HepG2 (cell line): ENCODE measurements around the gene TBX15. TPM values are rescaled to one million over a fixed set of nuclear protein-coding genes. Genes with fewer than 3 reads are reported as not detected.

Source experiments
- GATA4 ChIP-seq: sonication (generic); IDR thresholded peaks from 2 replicates; pipeline ENCODE4 v1.6.1; 2016; ENCODE audit warnings: antibody characterized with exemption, low read depth, borderline replicate concordance
- GATAD2A ChIP-seq: IDR thresholded peaks from 2 replicates; pipeline ENCODE4 v1.6.1; 2016
- HOXA9 ChIP-seq: sonication (generic); formaldehyde crosslinking; IDR thresholded peaks from 2 replicates; pipeline ENCODE4 v1.8.1; 2022; ENCODE audit warnings: missing genetic modification reagents, mild to moderate bottlenecking, moderate library complexity, borderline replicate concordance
- JDP2 ChIP-seq: sonication (generic); formaldehyde crosslinking; IDR thresholded peaks from 2 replicates; pipeline ENCODE4 v1.8.1; 2022; ENCODE audit warnings: missing genetic modification reagents, borderline replicate concordance
- KLF11 ChIP-seq: IDR thresholded peaks from 2 replicates; pipeline ENCODE4 v1.6.1; 2016; ENCODE audit warnings: missing compliant biosample characterization
- KLF12 ChIP-seq: sonication (generic); formaldehyde crosslinking; IDR thresholded peaks from 2 replicates; pipeline ENCODE4 v1.4.0; 2020; ENCODE audit warnings: missing genetic modification reagents, borderline replicate concordance
- MTA3 ChIP-seq: sonication (generic); formaldehyde crosslinking; IDR thresholded peaks from 2 replicates; pipeline ENCODE4 v1.4.0; 2020; ENCODE audit warnings: missing genetic modification reagents
- NPAS2 ChIP-seq: sonication (generic); formaldehyde crosslinking; IDR thresholded peaks from 2 replicates; pipeline ENCODE4 v1.8.0; 2022; ENCODE audit warnings: mild to moderate bottlenecking, missing genetic modification reagents, borderline replicate concordance
- PHB2 ChIP-seq: fragments of 450-650 bp; IDR thresholded peaks from 2 replicates; pipeline ENCODE4 v1.6.1; 2018; ENCODE audit not compliant: partially characterized antibody
- PHF21A ChIP-seq: sonication (generic); formaldehyde crosslinking; IDR thresholded peaks from 2 replicates; pipeline ENCODE4 v1.5.0; 2020; ENCODE audit warnings: mild to moderate bottlenecking, missing genetic modification reagents
- PRPF4 ChIP-seq: fragments of 200-400 bp; formaldehyde crosslinking; IDR thresholded peaks from 2 replicates; pipeline ENCODE4 v1.6.1; 2016; ENCODE audit warnings: low read length, low read depth; ENCODE audit not compliant: poor library complexity, severe bottlenecking
- ZBTB3 ChIP-seq: sonication (generic); formaldehyde crosslinking; IDR thresholded peaks from 2 replicates; pipeline ENCODE4 v1.4.0; 2020; ENCODE audit warnings: low read depth, mild to moderate bottlenecking, moderate library complexity, missing genetic modification reagents, borderline replicate concordance
- ZFYVE20 ChIP-seq: sonication (generic); formaldehyde crosslinking; IDR thresholded peaks from 2 replicates; pipeline ENCODE4 v1.8.0; 2023; ENCODE audit warnings: low read depth, mild to moderate bottlenecking, moderate library complexity, missing genetic modification reagents, borderline replicate concordance
- ZNF264 ChIP-seq: sonication (generic); formaldehyde crosslinking; IDR thresholded peaks from 2 replicates; pipeline ENCODE4 v1.4.0; 2020; ENCODE audit warnings: missing genetic modification reagents
- ZNF326 ChIP-seq: sonication (generic); formaldehyde crosslinking; IDR thresholded peaks from 2 replicates; pipeline ENCODE4 v1.4.0; 2020; ENCODE audit warnings: missing genetic modification reagents, borderline replicate concordance
- ZNF564 ChIP-seq: sonication (generic); formaldehyde crosslinking; IDR thresholded peaks from 2 replicates; pipeline ENCODE4 v1.8.1; 2023; ENCODE audit warnings: mild to moderate bottlenecking, missing genetic modification reagents
- polyA plus RNA-seq, 8 experiments: library from polyadenylated mRNA; depleted of rRNA in 3 of 8; stranded (reverse) in 7 of 8; unstranded in 1 of 8; fragments of >200 nt; fragmentation: Illumina TruSeq in 4 of 8; extraction: Trizol in 4 of 8; gene quantifications; 2 replicates each; pipeline versions ENCODE4 v1.2.1 to v1.2.3, GENCODE V29; 2011 to 2016; ENCODE audit warnings: low read depth in 4 of 8, missing spikeins in 1 of 8, mixed read lengths in 1 of 8; ENCODE audit not compliant: insufficient read depth in 1 of 8
- total RNA-seq, 5 experiments: library from RNA; depleted of rRNA; stranded (reverse); fragments of >200 nt; fragmentation: Illumina TruSeq; extraction: Trizol; gene quantifications; 2 replicates each; pipeline ENCODE4 v1.2.3, GENCODE V29; 2016; ENCODE audit warnings: low read depth in 1 of 5
- TF ChIP-seq, protein P1 (sequence below): sonication (generic); formaldehyde crosslinking; IDR thresholded peaks from 2 replicates; pipeline ENCODE4 v1.5.0; 2020; ENCODE audit warnings: missing genetic modification reagents
- TF ChIP-seq, protein P2 (sequence below): sonication (generic); formaldehyde crosslinking; conservative IDR thresholded peaks from 2 replicates; pipeline ENCODE4 v1.4.0; 2020; ENCODE audit warnings: missing genetic modification reagents
- TF ChIP-seq, protein P3 (sequence below): sonication (generic); formaldehyde crosslinking; IDR thresholded peaks from 2 replicates; pipeline ENCODE4 v1.5.0; 2020; ENCODE audit warnings: missing genetic modification reagents
- TF ChIP-seq, protein P4 (sequence below): sonication (generic); formaldehyde crosslinking; IDR thresholded peaks from 2 replicates; pipeline ENCODE4 v1.4.0; 2020; ENCODE audit warnings: mild to moderate bottlenecking, missing genetic modification reagents
- TF ChIP-seq, protein P5 (sequence below): sonication (generic); formaldehyde crosslinking; IDR thresholded peaks from 2 replicates; pipeline ENCODE4 v1.5.0; 2020; ENCODE audit warnings: mild to moderate bottlenecking, missing genetic modification reagents, moderate library complexity

Gene TBX15
- total and polyA plus RNA-seq, 2 of the 13 experiments (the other 11 are each of a cell fraction or from before 2014, with no cell fraction given) = 0.42 to 1.9 TPM

DNA sequence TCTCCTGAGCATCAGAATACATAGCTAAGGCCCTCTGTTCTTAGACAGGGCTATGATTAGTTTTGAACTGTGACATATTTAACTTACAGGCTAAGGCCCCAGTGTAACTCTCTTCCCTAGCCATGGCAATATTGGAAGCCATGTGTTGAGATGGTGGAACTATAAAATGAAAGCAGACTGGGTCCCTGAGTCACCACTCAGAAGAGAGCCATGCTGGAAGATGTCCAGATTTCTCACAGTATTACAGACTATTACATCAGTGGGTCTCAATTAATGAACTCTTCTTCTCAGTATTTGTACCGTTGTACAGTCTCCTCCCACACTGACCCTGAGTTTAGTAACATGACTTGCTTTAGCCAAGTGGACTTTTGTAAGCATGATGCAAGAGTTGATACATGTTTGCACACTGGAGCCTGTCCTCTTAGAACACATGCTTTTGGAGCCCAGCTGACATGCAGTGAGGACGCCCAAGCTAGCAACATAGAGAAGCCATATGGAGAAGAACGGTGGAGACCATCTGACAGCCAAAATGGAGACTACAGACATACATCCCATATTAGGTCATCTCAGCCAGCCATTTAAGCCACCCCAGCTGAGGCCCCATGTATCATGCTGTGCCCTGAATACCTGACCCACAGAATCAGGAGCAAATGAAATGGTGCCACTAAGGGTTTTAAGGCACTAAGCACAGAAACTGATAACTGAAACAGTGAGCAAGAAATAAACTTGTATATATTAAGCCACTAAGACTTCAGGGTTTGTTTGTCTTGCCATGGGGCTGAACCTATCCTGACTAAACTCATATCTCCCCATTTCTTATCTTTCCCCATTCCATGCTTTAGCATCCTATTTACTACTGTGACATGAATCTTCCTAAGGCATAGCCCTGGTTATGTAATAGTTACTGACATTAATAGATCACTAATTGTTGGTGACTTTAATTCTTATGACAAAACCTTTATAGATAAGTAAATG is 24.4 kb downstream of the TBX15 start (continued):
- TF ChIP-seq, protein P1, sequence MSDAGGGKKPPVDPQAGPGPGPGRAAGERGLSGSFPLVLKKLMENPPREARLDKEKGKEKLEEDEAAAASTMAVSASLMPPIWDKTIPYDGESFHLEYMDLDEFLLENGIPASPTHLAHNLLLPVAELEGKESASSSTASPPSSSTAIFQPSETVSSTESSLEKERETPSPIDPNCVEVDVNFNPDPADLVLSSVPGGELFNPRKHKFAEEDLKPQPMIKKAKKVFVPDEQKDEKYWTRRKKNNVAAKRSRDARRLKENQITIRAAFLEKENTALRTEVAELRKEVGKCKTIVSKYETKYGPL (CRISPR knock-in tag) = peak; percentile 59; the same call in 1 of the 2 replicates
- TF ChIP-seq GATA4 (no peak), ZBTB3 (CRISPR knock-in tag) (peak; percentile 75; the same call in 1 of the 2 replicates), KLF12 (CRISPR knock-in tag) (peak; percentile 31; the same call in 1 of the 2 replicates), ZFYVE20 (CRISPR knock-in tag) (no peak), KLF11 (CRISPR knock-in tag) (peak; percentile 61; the same call in 1 of the 2 replicates), HOXA9 (CRISPR knock-in tag) (no peak), ZNF264 (CRISPR knock-in tag) (peak; percentile 94), ZNF326 (CRISPR knock-in tag) (no peak), ZNF564 (CRISPR knock-in tag) (no peak), PRPF4 (no peak), JDP2 (no peak), PHF21A (CRISPR knock-in tag) (peak; percentile 84), NPAS2 (CRISPR knock-in tag) (no peak), GATAD2A (CRISPR knock-in tag) (peak; percentile 99), MTA3 (CRISPR knock-in tag) (no peak), PHB2 (no peak)
- TF ChIP-seq, protein P2, sequence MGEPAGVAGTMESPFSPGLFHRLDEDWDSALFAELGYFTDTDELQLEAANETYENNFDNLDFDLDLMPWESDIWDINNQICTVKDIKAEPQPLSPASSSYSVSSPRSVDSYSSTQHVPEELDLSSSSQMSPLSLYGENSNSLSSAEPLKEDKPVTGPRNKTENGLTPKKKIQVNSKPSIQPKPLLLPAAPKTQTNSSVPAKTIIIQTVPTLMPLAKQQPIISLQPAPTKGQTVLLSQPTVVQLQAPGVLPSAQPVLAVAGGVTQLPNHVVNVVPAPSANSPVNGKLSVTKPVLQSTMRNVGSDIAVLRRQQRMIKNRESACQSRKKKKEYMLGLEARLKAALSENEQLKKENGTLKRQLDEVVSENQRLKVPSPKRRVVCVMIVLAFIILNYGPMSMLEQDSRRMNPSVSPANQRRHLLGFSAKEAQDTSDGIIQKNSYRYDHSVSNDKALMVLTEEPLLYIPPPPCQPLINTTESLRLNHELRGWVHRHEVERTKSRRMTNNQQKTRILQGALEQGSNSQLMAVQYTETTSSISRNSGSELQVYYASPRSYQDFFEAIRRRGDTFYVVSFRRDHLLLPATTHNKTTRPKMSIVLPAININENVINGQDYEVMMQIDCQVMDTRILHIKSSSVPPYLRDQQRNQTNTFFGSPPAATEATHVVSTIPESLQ (CRISPR knock-in tag) = 0 out of 2 replicates have a peak, but pooled peaks have one; percentile 63
- TF ChIP-seq, protein P3, sequence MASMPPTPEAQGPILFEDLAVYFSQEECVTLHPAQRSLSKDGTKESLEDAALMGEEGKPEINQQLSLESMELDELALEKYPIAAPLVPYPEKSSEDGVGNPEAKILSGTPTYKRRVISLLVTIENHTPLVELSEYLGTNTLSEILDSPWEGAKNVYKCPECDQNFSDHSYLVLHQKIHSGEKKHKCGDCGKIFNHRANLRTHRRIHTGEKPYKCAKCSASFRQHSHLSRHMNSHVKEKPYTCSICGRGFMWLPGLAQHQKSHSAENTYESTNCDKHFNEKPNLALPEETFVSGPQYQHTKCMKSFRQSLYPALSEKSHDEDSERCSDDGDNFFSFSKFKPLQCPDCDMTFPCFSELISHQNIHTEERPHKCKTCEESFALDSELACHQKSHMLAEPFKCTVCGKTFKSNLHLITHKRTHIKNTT (CRISPR knock-in tag) = no peak
- TF ChIP-seq, protein P4, sequence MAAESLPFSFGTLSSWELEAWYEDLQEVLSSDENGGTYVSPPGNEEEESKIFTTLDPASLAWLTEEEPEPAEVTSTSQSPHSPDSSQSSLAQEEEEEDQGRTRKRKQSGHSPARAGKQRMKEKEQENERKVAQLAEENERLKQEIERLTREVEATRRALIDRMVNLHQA (CRISPR knock-in tag) = peak; percentile 97
- TF ChIP-seq, protein P5, sequence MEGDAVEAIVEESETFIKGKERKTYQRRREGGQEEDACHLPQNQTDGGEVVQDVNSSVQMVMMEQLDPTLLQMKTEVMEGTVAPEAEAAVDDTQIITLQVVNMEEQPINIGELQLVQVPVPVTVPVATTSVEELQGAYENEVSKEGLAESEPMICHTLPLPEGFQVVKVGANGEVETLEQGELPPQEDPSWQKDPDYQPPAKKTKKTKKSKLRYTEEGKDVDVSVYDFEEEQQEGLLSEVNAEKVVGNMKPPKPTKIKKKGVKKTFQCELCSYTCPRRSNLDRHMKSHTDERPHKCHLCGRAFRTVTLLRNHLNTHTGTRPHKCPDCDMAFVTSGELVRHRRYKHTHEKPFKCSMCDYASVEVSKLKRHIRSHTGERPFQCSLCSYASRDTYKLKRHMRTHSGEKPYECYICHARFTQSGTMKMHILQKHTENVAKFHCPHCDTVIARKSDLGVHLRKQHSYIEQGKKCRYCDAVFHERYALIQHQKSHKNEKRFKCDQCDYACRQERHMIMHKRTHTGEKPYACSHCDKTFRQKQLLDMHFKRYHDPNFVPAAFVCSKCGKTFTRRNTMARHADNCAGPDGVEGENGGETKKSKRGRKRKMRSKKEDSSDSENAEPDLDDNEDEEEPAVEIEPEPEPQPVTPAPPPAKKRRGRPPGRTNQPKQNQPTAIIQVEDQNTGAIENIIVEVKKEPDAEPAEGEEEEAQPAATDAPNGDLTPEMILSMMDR (CRISPR knock-in tag) = no peak
